GM21515 (cell line): ENCODE results near the gene PTPRM.

Source experiments
- ATAC-seq: cut with Tn5 transposase; IDR thresholded peaks from one replicate; pipeline ENCODE4 v1.9.1; 2021; ENCODE audit not compliant: unreplicated experiment

Gene PTPRM

DNA sequence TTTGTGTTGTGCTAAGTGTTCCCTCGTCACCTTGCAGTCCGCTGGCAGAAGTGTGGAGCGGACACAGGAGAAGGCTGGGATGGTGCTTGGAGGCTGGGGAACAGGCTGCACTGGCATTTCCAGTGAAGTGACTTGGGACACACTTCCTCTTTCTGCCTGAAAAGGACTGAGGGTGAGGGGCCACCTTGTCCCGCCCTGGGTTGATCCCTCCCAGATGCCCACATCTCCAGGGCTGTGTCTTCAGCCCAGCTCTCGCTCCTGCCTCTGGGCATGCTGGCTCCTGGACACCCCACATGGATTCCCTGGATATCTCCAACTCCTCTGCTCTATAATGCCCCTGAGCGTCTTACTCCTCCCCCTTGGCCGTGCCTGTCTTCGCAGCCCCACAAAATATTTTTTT lies 412.6 kb downstream of the PTPRM start:
- no peak for ATAC-seq

DNA sequence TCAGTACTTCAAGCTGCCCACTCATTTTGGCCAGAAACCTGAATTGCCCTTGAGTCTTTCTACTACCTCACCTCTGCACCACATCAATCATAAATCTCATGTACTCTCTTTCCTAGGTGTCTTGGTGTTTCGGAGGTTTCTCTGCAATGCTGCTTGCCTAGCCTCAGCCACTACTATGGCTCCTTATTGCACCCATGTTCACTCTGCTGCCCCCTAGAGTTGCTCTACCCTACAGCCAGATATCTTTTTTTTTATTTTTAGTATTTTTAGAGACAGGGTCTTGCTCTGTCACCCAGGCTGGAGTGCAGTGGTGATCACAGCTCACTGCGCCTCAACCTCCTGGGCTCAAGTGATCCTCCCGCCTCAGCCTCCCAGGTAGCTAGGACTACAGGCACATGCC lies 413.0 kb downstream of the PTPRM start:
- ATAC-seq: no peak

DNA sequence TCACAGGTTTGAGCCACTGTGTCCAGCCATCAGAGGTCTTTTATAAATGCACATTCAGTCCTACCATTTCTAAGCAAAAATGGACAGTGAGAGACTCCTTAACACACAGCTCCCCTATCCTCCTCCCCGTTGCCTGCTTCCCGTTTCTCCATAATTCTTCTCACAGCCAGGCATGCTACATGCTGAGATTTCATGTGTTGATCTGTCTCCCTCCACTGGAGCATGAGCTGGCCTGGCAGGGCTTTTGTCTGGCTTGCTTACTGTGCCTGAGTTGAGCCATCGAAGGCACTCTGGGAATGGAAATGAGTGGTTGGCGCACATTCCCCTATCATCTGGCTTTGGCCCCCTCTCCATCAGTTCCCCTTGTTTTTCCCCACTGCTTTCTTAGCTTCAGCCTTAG lies 413.5 kb downstream of the PTPRM start:
- ATAC-seq: no peak

DNA sequence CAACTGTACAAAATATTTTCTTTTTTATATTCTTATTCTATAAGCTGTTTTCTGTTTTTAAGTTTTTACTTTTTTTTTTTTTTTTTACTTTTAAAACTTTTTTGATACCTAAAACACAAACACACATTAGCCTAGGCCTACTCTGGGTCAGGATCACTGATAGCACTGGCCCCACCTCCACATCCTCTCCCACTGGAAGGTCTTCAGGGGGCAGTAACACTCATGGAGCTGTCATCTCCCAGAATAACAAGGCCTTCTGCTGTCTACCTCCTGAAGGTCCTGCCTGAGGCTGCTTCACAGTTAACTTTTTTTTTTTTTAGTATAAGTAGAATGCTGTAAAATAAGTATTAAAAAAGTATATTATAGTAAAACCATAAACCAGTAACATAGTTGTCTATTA lies 415.1 kb downstream of the PTPRM start:
- ATAC-seq: no peak

DNA sequence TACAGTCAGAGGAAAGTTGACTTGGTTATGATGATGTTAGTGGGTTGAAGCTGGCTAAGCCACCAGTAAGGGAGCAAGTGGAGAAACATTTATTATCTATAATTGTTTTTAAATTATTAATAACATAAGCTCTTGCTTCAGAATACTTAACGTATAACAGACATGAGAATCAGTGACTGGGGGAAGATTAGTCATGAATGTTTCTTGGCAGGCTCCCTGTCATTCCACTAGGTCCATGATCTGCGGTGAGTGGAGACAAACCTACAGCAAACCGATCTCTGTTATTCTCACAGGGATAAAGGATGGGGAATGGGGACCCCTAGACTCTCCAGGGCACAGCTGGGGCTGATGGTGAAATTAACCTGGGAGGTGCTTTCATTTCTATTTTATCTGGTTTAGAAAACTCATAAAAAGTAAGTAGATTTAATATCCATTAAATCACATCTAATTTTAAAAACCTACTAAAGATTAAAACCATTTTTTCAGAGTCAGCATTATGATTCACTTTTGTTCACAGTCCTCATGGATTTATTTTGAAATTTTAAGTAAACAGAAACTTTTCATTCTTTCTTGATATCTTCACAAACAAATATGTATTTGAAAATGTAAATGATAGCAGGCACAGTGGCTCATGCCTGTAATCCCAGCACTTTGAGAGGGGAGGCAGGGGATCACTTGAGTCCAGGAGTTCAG lies 420.3 kb downstream of the PTPRM start:
- ATAC-seq: no peak

DNA sequence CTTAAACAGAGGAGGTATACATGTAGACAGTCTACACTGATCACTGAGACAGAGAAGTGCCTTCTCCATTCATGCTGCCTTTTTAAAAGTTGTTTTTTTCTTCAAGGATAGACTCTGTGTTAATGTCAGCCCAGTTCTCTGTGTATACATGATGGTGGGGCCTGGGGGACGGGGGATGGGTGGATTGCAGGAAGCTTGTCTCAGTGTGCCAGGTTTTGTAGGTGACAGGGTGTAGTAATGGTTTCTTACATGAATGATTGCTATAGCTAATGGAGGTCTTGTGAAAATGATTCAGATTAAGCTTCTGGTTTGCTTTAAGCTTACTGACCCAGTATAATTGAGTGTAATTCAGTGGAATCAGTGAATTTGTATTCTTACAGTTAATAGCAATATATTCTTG lies 423.6 kb downstream of the PTPRM start:
- no peak for ATAC-seq

DNA sequence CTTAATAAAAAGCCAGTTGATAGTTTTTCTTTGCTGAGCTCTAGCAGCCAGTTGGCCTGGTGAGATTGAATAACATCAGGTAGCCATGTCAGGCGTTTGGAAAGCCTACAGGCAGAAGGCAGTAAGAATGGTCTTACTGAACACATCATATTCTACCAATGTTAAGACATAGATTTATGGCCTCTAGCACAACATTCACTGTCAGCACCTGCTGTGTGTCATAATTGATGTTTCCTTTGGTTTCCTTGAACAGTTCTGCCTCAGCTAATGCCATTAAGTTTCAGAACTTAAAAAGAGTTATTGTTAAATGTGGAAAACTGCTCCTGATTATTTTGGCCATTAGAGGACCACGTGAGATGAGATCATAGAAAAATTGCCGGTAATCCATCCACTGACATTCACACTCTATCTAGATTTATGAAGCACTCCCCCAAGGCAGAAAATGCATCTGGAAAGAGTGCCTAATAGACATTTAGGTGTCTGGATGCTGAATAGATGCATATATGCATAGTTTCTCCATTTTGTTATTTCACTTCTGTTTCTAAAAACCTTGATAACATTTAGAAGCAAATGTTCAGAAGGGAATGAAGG lies 434.7 kb downstream of the PTPRM start:
- no peak for ATAC-seq

DNA sequence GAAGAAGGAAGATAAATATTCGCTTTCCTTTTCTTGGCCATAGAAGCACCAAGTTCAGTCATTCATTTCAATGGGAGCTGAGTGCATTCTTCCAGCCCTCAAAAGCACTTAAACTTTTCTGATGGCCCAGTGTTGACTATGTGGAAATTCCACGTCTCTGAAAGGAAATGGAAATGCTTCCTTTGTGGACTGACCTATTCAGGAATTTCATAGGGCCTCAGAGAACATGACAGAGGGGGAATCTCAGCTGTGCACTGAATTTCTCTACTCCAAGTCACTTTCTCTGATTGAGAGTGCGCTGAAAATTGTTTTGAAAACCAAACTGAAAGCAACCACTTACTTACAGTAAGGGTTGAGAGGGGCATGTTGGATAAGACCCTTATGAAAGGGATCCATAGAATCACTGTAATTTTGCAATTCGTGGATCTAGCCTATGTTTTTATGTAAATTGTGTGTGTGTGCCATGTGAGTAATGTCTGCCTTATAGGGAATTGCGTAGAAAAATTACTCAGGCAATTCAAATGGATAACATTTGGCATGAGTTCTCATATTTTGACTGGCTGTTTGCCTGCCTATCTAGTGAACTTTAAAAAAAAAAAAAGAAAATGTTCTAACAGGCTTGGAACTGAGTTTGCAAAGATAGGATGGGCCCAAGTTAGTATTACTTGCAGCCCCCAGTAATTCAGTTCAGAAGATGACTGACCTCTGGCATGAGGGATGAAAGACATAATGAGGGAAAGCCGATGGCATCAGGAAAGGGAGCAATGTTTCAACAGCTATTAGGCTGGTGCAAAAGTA lies 437.0 kb downstream of the PTPRM start:
- no peak for ATAC-seq

DNA sequence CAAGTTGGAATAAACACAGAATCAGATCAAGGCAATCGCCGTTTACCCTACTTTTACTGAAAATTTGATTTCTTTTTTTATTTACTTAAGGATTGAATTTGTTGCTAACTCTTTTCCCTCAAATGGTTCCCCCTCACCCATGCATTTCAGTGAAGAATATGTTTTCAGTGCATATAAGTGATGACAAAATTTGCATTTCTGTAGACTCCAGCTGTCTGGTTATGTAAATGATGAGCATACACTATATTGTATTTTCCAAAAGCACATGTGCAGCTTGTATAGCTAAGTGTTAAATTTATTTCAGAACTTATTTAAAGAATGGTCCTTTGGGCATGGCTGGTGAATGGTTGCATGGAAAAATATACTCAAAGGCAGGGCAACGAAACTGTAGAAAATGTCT lies 437.7 kb downstream of the PTPRM start:
- ATAC-seq: no peak

DNA sequence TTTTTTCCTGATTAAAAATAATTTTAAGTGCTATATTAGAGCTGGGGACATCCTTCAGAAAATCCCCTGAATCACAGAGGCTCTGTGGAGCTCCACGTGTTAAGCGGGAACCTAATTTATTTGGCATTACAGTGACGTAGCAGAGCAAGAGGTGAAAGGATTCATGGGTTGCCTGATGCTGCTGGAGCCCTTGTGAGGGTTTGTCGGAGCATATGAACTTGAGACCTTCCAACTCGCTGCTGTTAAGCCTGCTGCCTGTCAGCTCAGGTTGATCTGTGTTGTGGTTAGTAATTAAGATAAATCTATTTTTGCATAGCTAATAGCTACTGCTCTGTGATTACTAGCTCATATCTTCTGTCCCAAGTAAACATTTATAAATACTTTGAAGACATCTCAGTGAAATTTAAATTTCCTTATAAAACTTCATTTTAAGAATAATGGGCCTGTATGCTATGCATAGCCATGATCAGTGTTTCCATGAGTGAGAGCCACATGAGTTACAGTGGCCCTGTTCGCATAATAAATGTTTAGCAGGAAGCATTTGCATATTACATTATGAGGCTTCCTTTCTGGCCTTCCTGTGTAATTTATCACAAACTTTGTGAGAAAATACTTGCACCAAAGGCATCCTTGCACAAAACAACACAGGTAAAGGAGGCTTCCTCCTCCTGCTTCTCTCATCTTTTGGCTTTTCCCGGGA lies 438.9 kb downstream of the PTPRM start:
- no peak for ATAC-seq

DNA sequence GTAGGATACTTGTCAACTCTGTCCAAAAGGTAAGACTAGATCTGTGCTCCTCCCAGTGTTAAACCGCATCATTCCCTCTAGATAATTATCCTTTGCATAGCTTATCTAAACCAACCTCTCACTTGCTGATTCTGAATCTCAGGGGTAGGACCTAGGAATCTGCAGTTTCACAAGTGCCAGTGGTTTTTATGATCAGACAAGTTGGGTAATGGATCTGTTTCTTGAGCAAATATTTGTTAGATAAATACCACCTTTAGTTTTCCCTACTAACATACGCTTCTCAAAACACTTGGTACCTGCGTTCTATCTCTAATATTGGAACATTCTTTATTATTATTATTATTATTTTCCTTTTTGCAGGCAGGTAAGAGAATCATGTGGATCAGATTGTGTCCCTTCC lies 439.9 kb downstream of the PTPRM start:
- ATAC-seq: no peak

DNA sequence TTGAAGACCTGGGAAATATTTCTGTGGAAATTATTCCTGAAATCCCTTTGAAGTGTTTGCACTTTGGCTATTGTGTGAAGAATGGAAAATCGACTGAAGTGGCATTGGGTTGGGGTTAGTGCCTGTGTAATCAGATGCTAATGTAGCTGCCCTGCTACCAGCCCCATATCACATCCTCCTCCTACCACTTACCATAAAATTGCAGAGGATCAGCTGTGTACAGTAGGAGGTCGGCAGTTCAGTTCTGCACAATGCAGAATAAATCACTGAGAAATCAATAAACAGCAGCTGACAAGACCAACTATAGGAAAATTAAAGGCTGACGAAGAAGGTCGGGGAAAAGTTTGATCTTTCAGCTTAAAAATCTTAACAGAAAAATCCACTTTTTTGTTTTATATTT lies 440.9 kb downstream of the PTPRM start:
- no peak for ATAC-seq

DNA sequence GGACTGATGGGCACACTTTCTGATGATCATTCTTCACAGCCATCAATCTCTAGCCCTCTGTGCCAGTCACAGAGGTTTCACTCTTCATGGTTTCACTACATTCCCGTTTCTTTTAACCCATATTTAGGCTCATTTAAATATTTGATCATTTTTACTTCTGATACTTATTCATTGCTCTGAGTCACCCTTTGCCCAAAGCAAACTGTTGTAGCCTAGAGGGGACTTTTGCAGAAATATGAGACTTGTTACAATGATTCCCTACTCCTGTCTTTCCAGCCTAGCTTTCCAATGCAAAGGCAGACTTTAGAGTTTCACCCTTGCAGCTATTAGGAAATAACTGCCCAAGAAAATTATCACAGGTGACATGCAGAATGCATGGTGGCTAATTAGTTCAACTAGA lies 444.2 kb downstream of the PTPRM start:
- no peak for ATAC-seq

DNA sequence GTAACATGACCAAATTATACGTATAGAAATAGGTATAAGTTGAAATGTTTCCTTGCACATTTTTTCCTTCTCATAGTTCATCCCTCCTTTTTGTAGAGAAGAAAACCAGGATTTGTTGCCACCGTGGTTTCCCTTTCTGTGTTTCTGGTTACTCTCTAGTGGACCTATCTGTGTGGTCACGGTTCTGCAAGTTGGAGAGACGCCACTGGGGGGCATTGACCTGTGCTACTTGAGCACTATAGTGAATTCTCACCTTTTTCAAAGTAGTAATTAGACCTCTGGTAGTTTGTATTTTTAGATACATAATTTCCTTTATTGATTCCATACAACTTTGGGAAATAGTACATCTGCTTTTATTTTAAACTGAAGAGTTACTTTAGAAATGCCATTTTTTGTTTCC lies 444.8 kb downstream of the PTPRM start:
- no peak for ATAC-seq

DNA sequence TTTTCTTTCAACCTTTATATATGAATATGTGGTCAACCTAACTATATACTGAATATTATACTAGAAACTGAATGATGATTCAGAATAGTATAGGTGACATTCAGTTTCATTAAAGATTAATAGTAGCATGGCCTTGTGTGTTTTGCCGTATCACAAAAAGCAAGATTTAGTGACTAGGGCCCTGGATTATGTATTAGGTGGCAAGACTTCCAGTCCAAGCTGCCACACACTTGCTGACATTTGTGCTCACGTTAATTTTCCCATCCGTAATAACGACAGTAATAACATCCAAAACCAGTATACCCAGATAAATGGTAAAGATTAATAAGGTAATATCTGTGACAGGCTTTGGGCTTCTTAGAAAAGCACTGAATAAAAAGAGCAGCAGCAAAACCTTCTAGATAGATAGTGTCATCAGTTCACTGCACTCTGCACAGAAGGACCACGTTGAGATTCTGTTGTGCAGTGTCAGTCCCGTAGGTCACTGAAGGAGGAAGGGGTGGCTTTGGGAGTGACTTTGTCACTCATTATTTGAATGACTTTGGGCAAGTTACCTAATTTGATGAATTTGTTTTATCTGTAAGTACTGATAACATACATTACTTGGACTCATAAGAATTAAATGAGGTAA lies 451.7 kb downstream of the PTPRM start:
- no peak for ATAC-seq

DNA sequence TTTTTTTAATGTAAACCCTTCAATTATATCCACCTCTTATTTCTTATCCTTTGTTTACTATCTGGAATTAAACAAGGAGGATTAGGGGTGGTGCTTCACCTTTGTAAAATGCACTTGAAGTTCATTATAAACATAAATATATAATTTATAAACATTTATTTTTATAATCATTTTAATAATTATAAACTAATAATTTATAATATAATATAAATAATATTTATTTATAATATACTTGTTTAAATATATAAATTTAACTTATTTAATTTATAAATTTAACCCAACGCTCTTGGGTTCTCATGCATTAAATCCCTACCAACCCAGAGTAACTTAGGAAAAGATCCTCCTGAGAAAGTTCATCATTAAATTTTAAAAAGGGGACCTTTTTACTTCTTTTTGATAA lies 452.5 kb downstream of the PTPRM start:
- no peak for ATAC-seq

DNA sequence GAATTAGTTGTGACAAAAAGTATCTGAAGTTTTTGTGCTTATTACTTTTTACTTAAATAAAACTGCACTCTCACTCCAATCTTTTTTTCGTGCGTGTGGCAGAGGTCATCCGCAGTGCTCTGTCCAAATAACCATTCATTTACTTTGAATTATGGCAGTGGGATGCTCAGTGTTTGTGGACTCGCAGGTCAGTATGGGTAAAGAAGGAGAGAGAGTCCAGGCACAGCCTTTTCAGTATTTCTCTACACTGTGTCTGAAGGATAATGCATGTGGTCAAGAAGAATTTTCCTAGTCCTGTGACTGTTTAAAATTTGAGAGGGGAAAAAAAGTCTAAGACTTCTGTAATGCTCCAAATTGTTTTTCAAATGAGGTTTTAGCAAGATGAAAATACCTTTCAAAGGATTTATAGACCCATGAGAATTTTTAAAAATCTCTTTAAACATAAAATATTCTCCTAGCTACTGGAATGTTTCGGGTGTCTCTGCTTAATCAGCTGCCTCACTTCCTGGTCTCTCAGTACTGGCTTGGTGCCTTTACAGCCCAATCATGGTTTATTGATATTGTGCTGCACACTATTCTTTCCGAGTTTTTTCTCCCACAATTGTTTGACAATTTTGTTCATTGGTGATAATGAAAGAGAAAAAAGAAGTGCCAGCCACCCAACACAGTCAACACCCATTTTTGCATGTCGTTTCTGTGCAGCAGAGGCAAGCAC lies 453.2 kb downstream of the PTPRM start:
- no peak for ATAC-seq

DNA sequence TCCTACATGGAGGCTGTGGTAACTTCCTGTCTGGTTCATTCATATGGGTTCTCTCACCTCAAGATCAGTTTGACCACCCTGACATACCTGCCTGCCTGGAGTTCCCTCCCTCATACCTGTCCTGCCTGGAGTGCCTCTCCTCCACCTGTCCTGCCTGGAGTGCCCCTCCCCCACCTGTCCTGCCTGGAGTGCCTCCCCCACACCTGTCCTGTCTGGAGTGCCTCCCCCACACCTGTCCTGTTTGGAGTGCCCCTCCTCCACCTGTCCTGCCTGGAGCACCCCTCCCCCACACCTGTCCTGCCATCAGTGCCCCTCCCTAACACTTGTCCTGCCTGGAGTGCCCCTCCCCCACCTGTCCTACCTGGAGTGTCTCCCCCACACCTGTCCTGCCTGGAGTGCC lies 461.9 kb downstream of the PTPRM start:
- no peak for ATAC-seq

DNA sequence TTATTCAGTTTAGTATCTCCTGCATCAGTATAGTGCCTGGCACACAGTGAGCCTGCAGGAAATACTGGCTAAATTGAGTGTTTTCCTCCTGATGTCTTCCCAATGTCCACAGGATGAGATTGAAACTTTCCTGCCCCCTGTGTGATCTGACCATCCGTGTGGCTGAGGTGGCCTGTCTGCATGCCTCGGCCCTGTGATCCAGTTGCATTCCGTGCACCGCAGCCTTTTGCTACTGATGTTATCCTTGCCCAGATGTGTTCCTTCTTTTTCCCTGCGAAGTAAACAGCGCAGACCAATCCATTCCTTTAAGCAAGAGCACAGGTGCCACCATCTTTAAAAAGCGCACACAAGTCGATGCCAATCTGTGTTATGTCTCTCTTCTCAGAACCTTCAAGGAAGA lies 462.6 kb downstream of the PTPRM start:
- no peak for ATAC-seq

DNA sequence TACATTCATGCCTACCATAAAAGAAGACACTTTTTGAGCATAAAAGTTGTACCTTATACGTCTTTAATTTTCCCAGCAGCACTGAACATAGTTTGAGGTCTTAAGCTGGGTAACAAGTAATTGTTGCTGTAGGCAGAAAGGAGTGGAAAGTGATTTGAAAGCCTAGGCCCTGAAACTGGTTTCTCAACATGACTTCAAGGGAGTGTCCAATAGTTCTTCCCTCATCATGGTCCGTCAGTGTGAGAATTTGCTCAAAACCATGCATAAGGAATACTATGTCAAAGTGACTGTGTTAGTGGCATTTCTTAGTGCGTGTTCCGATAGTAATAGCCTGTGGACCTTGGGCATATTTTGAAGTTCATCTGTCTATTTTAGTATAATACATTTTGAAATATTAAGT lies 463.1 kb downstream of the PTPRM start:
- no peak for ATAC-seq

DNA sequence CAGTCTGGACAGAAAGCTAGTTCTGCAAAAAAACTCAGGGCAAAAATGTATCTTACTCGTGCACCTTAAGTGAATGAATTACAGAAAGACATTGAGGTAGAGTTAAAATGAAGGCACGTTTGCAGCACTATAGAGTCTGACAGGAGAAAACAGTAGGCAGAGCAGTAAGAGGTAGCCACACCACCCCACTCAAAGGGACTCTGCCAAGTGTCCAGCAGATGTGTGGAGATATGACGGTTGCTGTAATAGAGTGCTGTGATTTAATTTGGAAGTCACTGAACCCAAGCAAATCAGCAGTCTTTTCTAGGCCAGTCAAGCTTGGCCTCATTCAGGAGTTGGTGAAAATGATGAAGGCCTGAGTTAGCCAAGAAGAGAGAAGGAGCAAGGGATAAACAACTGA lies 464.4 kb downstream of the PTPRM start:
- ATAC-seq: no peak
